HEK293 (cell line): ENCODE measurements around the gene IL24.

Source experiments
- CTCF ChIA-PET: fragments of 350-600 bp; formaldehyde crosslinking; extraction: SDS; loops from one replicate; lab custom pipeline; 2021; ENCODE audit warnings: antibody characterized with exemption; lab: Yijun Ruan, JAX
- POLR2A ChIA-PET: fragments of 300-600 bp; formaldehyde crosslinking; extraction: SDS; loops from one replicate; lab custom pipeline; 2020; ENCODE audit warnings: antibody characterized with exemption, inconsistent platforms; lab: Yijun Ruan, JAX
- H3K27ac ChIP-seq: fragments of 200-500 bp; sonication (Bioruptor generic); 2 replicates; pipeline ENCODE4 v1.5.1; 2014; ENCODE audit warnings: low read depth, low read length, control low read depth, inconsistent platforms; ENCODE audit errors: extremely low read depth
- H3K36me3 ChIP-seq, 2 experiments: fragments of 200-500 bp in 1 of 2; sonication (Bioruptor generic) in 1 of 2; 1 replicate in 1 of 2; 2 replicates in 1 of 2; pipeline ENCODE4 v1.5.1; 2014 to 2017; ENCODE audit warnings: inconsistent platforms in 2 of 2, low read length in 2 of 2; ENCODE audit not compliant: control insufficient read depth in 2 of 2, insufficient read depth in 1 of 2
- H3K4me1 ChIP-seq: fragments of 200-500 bp; sonication (Bioruptor generic); 2 replicates; pipeline ENCODE4 v1.5.1; 2014; ENCODE audit warnings: mild to moderate bottlenecking, low read length, inconsistent platforms; ENCODE audit not compliant: control insufficient read depth, insufficient read depth
- H3K4me3 ChIP-seq: 2 replicates; pipeline ENCODE4 v1.5.1; 2011; ENCODE audit warnings: low read depth, mild to moderate bottlenecking, control low read depth, low read length, moderate library complexity
- H3K9me3 ChIP-seq: fragments of 200-500 bp; sonication (Bioruptor generic); 2 replicates; pipeline ENCODE4 v1.5.1; 2014; ENCODE audit warnings: low read depth, low read length, inconsistent platforms; ENCODE audit not compliant: control insufficient read depth, insufficient read depth
- ATF2 ChIP-seq: fragments of 450-650 bp; formaldehyde crosslinking; IDR thresholded peaks from 2 replicates; pipeline ENCODE4 v1.5.1; 2016; ENCODE audit warnings: missing biosample characterization, missing genetic modification characterization, low read depth
- CTCF ChIP-seq: fragments of 450-650 bp; formaldehyde crosslinking; IDR thresholded peaks from 2 replicates; pipeline ENCODE4 v1.5.1; 2016; ENCODE audit warnings: missing biosample characterization, missing genetic modification characterization
- HOXC10 ChIP-seq: sonication (generic); formaldehyde crosslinking; IDR thresholded peaks from 2 replicates; pipeline ENCODE4 v1.8.1; 2023; ENCODE audit warnings: mild to moderate bottlenecking, missing genetic modification reagents
- PBX3 ChIP-seq: sonication (generic); formaldehyde crosslinking; IDR thresholded peaks from 2 replicates; pipeline ENCODE4 v1.8.1; 2022; ENCODE audit warnings: mild to moderate bottlenecking, moderate library complexity, missing genetic modification reagents
- RBAK ChIP-seq: fragments of 450-650 bp; formaldehyde crosslinking; IDR thresholded peaks from 2 replicates; pipeline ENCODE4 v1.5.1; 2016; ENCODE audit warnings: missing biosample characterization, missing genetic modification characterization
- WT1 ChIP-seq: fragments of 450-650 bp; formaldehyde crosslinking; IDR thresholded peaks from 2 replicates; pipeline ENCODE4 v1.5.1; 2016; ENCODE audit warnings: missing biosample characterization, missing genetic modification characterization
- ZBTB1 ChIP-seq: fragments of 450-650 bp; formaldehyde crosslinking; IDR thresholded peaks from 2 replicates; pipeline ENCODE4 v1.5.1; 2016; ENCODE audit warnings: missing biosample characterization, missing genetic modification characterization
- ZBTB20 ChIP-seq: fragments of 450-650 bp; formaldehyde crosslinking; IDR thresholded peaks from 2 replicates; pipeline ENCODE4 v1.5.1; 2016; ENCODE audit warnings: missing biosample characterization, missing genetic modification characterization
- ZEB2 ChIP-seq: fragments of 450-650 bp; formaldehyde crosslinking; IDR thresholded peaks from 2 replicates; pipeline ENCODE4 v1.5.1; 2016; ENCODE audit warnings: missing biosample characterization, missing genetic modification characterization
- ZNF146 ChIP-seq: fragments of 450-650 bp; formaldehyde crosslinking; IDR thresholded peaks from 2 replicates; pipeline ENCODE4 v1.5.1; 2016; ENCODE audit warnings: missing biosample characterization, missing genetic modification characterization
- ZNF335 ChIP-seq: fragments of 450-650 bp; formaldehyde crosslinking; conservative IDR thresholded peaks from 2 replicates; pipeline ENCODE4 v1.5.1; 2016; ENCODE audit warnings: missing biosample characterization, missing genetic modification characterization
- ZNF366 ChIP-seq: fragments of 450-650 bp; formaldehyde crosslinking; conservative IDR thresholded peaks from 2 replicates; pipeline ENCODE4 v1.5.1; 2016; ENCODE audit warnings: missing biosample characterization, missing genetic modification characterization
- ZNF391 ChIP-seq: fragments of 450-650 bp; formaldehyde crosslinking; IDR thresholded peaks from 2 replicates; pipeline ENCODE4 v1.5.1; 2016; ENCODE audit warnings: low read depth, missing biosample characterization, missing genetic modification characterization, borderline replicate concordance
- ZNF426 ChIP-seq: fragments of 450-650 bp; formaldehyde crosslinking; IDR thresholded peaks from 2 replicates; pipeline ENCODE4 v1.5.1; 2017; ENCODE audit warnings: missing biosample characterization, missing genetic modification characterization, mild to moderate bottlenecking, inconsistent platforms, moderate library complexity
- ZNF473 ChIP-seq: fragments of 450-650 bp; formaldehyde crosslinking; IDR thresholded peaks from 2 replicates; pipeline ENCODE4 v1.5.1; 2017; ENCODE audit warnings: missing biosample characterization, missing genetic modification characterization
- ZNF514 ChIP-seq: fragments of 450-650 bp; formaldehyde crosslinking; IDR thresholded peaks from 2 replicates; pipeline ENCODE4 v1.5.1; 2016; ENCODE audit warnings: missing biosample characterization, missing genetic modification characterization
- ZNF558 ChIP-seq: fragments of 450-650 bp; formaldehyde crosslinking; IDR thresholded peaks from 2 replicates; pipeline ENCODE4 v1.5.1; 2016; ENCODE audit warnings: missing biosample characterization, missing genetic modification characterization
- ZNF626 ChIP-seq: fragments of 450-650 bp; sonication (Bioruptor Pico); formaldehyde crosslinking; IDR thresholded peaks from 2 replicates; pipeline ENCODE4 v1.5.1; 2018; ENCODE audit warnings: missing biosample characterization, missing genetic modification characterization, inconsistent platforms
- ZNF664 ChIP-seq: fragments of 450-650 bp; formaldehyde crosslinking; IDR thresholded peaks from 2 replicates; pipeline ENCODE4 v1.5.1; 2016; ENCODE audit warnings: missing biosample characterization, missing genetic modification characterization
- ZNF707 ChIP-seq: fragments of 450-650 bp; formaldehyde crosslinking; IDR thresholded peaks from 2 replicates; pipeline ENCODE4 v1.5.1; 2016; ENCODE audit warnings: missing biosample characterization, missing genetic modification characterization
- ZNF785 ChIP-seq: fragments of 450-650 bp; formaldehyde crosslinking; IDR thresholded peaks from 2 replicates; pipeline ENCODE4 v1.5.1; 2016; ENCODE audit warnings: missing biosample characterization, missing genetic modification characterization
- ZSCAN4 ChIP-seq: fragments of 450-650 bp; formaldehyde crosslinking; IDR thresholded peaks from 2 replicates; pipeline ENCODE4 v1.5.1; 2017; ENCODE audit warnings: missing biosample characterization, missing genetic modification characterization
- TF ChIP-seq, protein P1 (sequence below): fragments of 450-650 bp; formaldehyde crosslinking; IDR thresholded peaks from 2 replicates; pipeline ENCODE4 v1.5.1; 2016; ENCODE audit warnings: missing biosample characterization, missing genetic modification characterization

Gene IL24

DNA sequence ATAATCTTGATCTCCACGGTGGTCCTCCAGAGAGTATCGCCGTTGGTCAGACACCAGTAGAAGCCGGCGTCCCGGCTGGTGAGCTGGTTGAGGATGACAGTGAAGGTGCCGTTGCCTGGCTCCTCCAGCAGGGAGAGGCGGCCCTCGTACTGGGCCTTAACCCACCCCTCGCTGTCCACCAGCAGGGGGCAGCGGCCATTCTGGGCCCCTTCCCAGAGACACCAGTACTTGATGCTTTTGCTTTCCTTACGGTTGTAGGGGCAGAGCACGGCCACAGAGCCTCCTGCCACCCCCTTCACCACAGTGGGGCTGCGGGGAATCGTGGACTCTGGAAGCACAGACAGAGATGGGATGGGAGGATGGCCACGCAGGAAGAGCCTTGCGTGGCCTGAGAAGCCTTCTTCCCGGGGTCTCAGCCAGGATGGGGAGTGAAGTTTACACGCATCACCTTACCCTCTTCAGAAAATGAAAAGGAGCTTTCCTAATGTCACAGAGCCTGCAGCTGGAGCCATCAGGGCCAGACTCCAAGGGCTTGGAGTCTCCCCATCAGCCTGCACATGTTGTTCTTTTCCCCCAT lies 38.3 kb downstream of the IL24 start:
- H3K9me3 ChIP-seq, result no peaks in the 10 kb centered on the region
- TF ChIP-seq RBAK (tag by site-specific recombination) (no peak), CTCF (tag by site-specific recombination) (peak; percentile 51; the same call in 1 of the 2 replicates)
- no peak overlapping the region for H3K4me3 ChIP-seq
- no peaks in the 10 kb centered on the region for H3K36me3 ChIP-seq
- no peaks in the 10 kb centered on the region for H3K4me1 ChIP-seq
- no peak overlapping the region for H3K27ac ChIP-seq
- CTCF ChIA-PET, result interaction anchor here (0.6 to 4.6 kb wide), 25 partner anchors 8 to 390 kb away, joined by 3 to 45 read pairs (median 3); partner anchors contain the start of genes DYRK3, FCMR and PIGR
- POLR2A ChIA-PET, result no interaction called here

DNA sequence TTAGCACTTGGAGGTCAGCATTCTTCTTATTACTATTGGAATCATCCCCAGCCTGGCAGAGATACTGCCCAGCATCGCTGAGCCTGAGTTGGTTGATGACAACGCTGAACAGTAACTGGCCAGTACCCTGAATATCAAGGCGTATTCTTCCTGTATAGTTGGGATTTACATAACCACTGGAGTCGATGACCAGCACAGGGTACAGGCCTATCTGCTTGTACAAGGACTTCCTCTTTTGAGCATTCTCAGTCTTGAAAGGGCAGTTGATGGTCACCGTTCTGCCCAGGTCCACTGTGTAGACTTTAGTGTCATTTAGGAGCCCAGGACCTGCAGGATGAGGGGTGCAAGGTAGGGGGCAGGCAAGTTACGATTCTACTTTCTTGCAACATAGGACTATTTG lies 40.2 kb downstream of the IL24 start:
- Histone ChIP-seq H3K4me3 (no peak overlapping the region), H3K4me1 (peaks cover 9% of the 10 kb centered on the region), H3K27ac (no peak overlapping the region), H3K36me3 (no peaks in the 10 kb centered on the region), H3K9me3 (no peaks in the 10 kb centered on the region)
- POLR2A ChIA-PET, result no interaction called here
- CTCF ChIA-PET, result interaction anchor here (4.6 kb wide), 1 partner anchor 44 kb away, joined by 45 read pairs; no protein-coding TSS in a partner anchor
- no peak for TF ChIP-seq ZEB2 (tag by site-specific recombination)
- TF ChIP-seq PBX3 (CRISPR knock-in tag), result no peak
- TF ChIP-seq, all 188 proteins: peak for 0

DNA sequence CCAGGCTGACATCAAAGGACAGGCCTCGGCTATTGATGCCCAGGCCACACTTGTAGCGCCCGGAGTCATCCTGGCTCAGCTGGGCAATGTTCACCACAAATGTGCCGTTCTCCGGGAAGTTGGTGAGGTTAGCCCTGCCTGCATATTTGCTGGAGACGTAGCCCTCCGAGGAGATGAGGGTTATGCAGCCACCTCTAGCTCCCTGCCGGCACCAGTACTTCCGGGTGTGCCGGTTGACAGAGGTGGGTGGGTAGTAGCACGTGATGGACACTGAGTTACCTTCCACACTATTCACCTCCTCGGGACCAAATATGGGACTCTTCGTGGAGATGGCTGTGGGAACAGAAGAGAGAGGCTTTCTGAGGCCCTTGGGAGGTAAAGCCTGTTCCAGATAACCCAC lies 41.9 kb downstream of the IL24 start:
- Histone ChIP-seq H3K27ac (no peak overlapping the region), H3K4me1 (peaks cover 9% of the 10 kb centered on the region), H3K4me3 (no peak overlapping the region), H3K36me3 (no peaks in the 10 kb centered on the region), H3K9me3 (no peaks in the 10 kb centered on the region)
- CTCF ChIA-PET, result interaction anchor here (0.7 to 1.3 kb wide), 2 partner anchors 45 to 444 kb away, joined by 4 to 6 read pairs; no protein-coding TSS in a partner anchor
- TF ChIP-seq ZNF146 (tag by site-specific recombination) (no peak), ZNF514 (tag by site-specific recombination) (no peak), ZNF426 (tag by site-specific recombination) (no peak), ZNF391 (tag by site-specific recombination) (no peak), ZNF473 (tag by site-specific recombination) (no peak), ZNF707 (tag by site-specific recombination) (no peak), ZNF558 (tag by site-specific recombination) (no peak), ZSCAN4 (tag by site-specific recombination) (no peak), ZNF626 (tag by site-specific recombination) (no peak), ATF2 (tag by site-specific recombination) (no peak), ZBTB20 (no peak), ZNF785 (tag by site-specific recombination) (no peak), ZNF664 (tag by site-specific recombination) (no peak), ZNF366 (tag by site-specific recombination) (no peak), WT1 (tag by site-specific recombination) (no peak), HOXC10 (CRISPR knock-in tag) (no peak), ZNF335 (tag by site-specific recombination) (no peak), ZBTB1 (tag by site-specific recombination) (no peak)
- TF ChIP-seq, protein P1, sequence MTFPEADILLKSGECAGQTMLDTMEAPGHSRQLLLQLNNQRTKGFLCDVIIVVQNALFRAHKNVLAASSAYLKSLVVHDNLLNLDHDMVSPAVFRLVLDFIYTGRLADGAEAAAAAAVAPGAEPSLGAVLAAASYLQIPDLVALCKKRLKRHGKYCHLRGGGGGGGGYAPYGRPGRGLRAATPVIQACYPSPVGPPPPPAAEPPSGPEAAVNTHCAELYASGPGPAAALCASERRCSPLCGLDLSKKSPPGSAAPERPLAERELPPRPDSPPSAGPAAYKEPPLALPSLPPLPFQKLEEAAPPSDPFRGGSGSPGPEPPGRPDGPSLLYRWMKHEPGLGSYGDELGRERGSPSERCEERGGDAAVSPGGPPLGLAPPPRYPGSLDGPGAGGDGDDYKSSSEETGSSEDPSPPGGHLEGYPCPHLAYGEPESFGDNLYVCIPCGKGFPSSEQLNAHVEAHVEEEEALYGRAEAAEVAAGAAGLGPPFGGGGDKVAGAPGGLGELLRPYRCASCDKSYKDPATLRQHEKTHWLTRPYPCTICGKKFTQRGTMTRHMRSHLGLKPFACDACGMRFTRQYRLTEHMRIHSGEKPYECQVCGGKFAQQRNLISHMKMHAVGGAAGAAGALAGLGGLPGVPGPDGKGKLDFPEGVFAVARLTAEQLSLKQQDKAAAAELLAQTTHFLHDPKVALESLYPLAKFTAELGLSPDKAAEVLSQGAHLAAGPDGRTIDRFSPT (tag by site-specific recombination), result no peak
- POLR2A ChIA-PET, result no interaction called here
